GM21529 (cell line): ENCODE measurements around the gene NIPSNAP3A.
A peak's percentile ranks its signal among the peaks of the same experiment; 100 is the strongest.

ENCODE experiments used
- ATAC-seq: cut with Tn5 transposase; IDR thresholded peaks from one replicate; pipeline ENCODE4 v1.9.1; 2021; ENCODE audit not compliant: unreplicated experiment

The NIPSNAP3A gene

GRCh38 chr9:104774132-104774531, 26.6 kb downstream of the NIPSNAP3A start:
- ATAC-seq = no peak

GRCh38 chr9:104774831-104775573, 27.5 kb downstream of the NIPSNAP3A start:
- peak; percentile 85 for ATAC-seq

GRCh38 chr9:104775574-104775936, 28.1 kb downstream of the NIPSNAP3A start:
- peak; percentile 62 for ATAC-seq

- ATAC-seq = no peak
Measured at GRCh38 chr9:104775976-104776375, 28.5 kb downstream of the NIPSNAP3A start.

- no peak for ATAC-seq
Measured at GRCh38 chr9:104776797-104777196, 29.3 kb downstream of the NIPSNAP3A start.

- no peak for ATAC-seq
Measured at GRCh38 chr9:104778802-104779201, 31.3 kb downstream of the NIPSNAP3A start.

- no peak for ATAC-seq
Measured at GRCh38 chr9:104779334-104779733, 31.9 kb downstream of the NIPSNAP3A start.

- ATAC-seq = no peak
Measured at GRCh38 chr9:104779946-104780535, 32.6 kb downstream of the NIPSNAP3A start.

- peak; percentile 47 for ATAC-seq
Measured at GRCh38 chr9:104780796-104781395, 33.4 kb downstream of the NIPSNAP3A start.

- ATAC-seq = no peak
Measured at GRCh38 chr9:104783588-104783987, 36.1 kb downstream of the NIPSNAP3A start.

- peak; percentile 83 for ATAC-seq
Measured at GRCh38 chr9:104784098-104784497, 36.6 kb downstream of the NIPSNAP3A start.

GRCh38 chr9:104786293-104786692, 38.8 kb downstream of the NIPSNAP3A start:
- no peak for ATAC-seq

GRCh38 chr9:104787306-104788015, 40.0 kb downstream of the NIPSNAP3A start:
- no peak for ATAC-seq

GRCh38 chr9:104788251-104788650, 40.8 kb downstream of the NIPSNAP3A start:
- ATAC-seq = no peak

- ATAC-seq = no peak
Measured at GRCh38 chr9:104794070-104794469, 46.6 kb downstream of the NIPSNAP3A start.

- no peak for ATAC-seq
Measured at GRCh38 chr9:104795082-104795481, 47.6 kb downstream of the NIPSNAP3A start.

- no peak for ATAC-seq
Measured at GRCh38 chr9:104795857-104796256, 48.4 kb downstream of the NIPSNAP3A start.

- no peak for ATAC-seq
Measured at GRCh38 chr9:104798209-104798995, 50.9 kb downstream of the NIPSNAP3A start.

- no peak for ATAC-seq
Measured at GRCh38 chr9:104800068-104800785, 52.7 kb downstream of the NIPSNAP3A start.

GRCh38 chr9:104802110-104802509, 54.6 kb downstream of the NIPSNAP3A start:
- no peak for ATAC-seq
